ENCODE measurements around the gene USPL1.

Gene USPL1

GRCh38 chr13:30664689-30665275 lies 47.1 kb downstream of the USPL1 start:
- DNase-seq (ENCODE audit: low read depth), result no peak
- TF ChIP-seq, protein P1, sequence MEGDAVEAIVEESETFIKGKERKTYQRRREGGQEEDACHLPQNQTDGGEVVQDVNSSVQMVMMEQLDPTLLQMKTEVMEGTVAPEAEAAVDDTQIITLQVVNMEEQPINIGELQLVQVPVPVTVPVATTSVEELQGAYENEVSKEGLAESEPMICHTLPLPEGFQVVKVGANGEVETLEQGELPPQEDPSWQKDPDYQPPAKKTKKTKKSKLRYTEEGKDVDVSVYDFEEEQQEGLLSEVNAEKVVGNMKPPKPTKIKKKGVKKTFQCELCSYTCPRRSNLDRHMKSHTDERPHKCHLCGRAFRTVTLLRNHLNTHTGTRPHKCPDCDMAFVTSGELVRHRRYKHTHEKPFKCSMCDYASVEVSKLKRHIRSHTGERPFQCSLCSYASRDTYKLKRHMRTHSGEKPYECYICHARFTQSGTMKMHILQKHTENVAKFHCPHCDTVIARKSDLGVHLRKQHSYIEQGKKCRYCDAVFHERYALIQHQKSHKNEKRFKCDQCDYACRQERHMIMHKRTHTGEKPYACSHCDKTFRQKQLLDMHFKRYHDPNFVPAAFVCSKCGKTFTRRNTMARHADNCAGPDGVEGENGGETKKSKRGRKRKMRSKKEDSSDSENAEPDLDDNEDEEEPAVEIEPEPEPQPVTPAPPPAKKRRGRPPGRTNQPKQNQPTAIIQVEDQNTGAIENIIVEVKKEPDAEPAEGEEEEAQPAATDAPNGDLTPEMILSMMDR (IDR thresholded peaks at IDR 0.05; ENCODE audit: control insufficient read depth, extremely low read depth, insufficient read depth), result no peak
- H3K4me3 ChIP-seq (ENCODE audit: low read depth, low read length), result no peak overlapping the region

GRCh38 chr13:30665638-30666037 lies 47.9 kb downstream of the USPL1 start:
- TF ChIP-seq, protein P1 (IDR thresholded peaks at IDR 0.05; ENCODE audit: control insufficient read depth, extremely low read depth, insufficient read depth), result no peak
- DNase-seq (ENCODE audit: low read depth), result no peak
- no peak overlapping the region for H3K4me3 ChIP-seq (ENCODE audit: low read depth, low read length)

- no peak for DNase-seq (ENCODE audit: low read depth)
- no peak overlapping the region for H3K4me3 ChIP-seq (ENCODE audit: low read depth, low read length)
- TF ChIP-seq, protein P1 (IDR thresholded peaks at IDR 0.05; ENCODE audit: control insufficient read depth, extremely low read depth, insufficient read depth), result no peak
Observed at GRCh38 chr13:30666113-30666512, 48.4 kb downstream of the USPL1 start.

GRCh38 chr13:30667014-30667413 lies 49.3 kb downstream of the USPL1 start:
- no peak for DNase-seq (ENCODE audit: low read depth)
- TF ChIP-seq, protein P1 (IDR thresholded peaks at IDR 0.05; ENCODE audit: control insufficient read depth, extremely low read depth, insufficient read depth), result no peak
- H3K4me3 ChIP-seq (ENCODE audit: low read depth, low read length), result no peak overlapping the region

DNA sequence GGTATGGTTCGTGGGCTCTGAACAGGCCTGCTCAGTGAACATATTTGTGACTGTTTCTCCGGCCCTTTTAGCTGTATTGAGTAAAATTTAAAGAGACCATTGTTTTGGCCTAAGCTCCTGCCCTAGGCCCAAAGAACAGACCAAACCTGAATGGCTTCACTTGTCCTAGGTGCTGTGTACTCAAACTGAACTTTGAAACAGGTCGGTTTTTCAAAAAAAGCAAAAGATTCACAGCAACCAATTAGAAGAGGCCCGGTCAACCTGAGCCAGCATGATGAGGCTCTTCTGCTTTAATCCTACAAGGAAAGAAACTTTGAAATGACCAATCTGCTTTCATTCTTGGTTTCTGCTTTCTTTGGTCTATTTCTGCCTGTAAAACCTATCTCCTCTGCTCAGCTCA lies 50.6 kb downstream of the USPL1 start:
- no peak for DNase-seq (ENCODE audit: low read depth)
- H3K4me3 ChIP-seq (ENCODE audit: low read depth, low read length), result no peak overlapping the region
- TF ChIP-seq, protein P1 (IDR thresholded peaks at IDR 0.05; ENCODE audit: control insufficient read depth, extremely low read depth, insufficient read depth), result no peak

DNA sequence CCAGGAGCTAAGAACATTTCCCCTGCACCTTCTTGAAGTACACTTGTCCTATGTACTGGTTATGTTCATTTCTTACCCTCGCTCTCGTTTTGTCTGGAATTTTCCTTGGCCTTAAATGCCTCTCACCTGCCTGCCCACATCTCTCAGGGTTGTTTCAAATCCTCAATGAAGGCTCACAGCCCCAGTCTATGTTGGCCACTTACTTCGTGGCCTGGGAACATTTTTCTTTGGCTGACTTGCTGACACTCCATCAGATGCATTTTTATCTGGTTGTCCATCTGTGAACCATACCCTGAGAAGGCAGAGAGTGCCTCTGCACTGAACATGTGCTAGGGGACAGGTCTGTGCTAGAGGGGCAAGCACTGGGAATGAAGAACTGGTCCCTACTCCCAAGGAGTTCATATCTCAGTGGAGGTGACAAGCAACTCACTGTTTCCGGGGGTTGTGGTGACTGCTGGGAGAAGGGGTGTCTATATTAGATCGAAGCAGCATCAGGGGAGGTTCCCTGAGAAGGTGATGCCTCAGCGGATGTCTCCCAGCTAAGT lies 53.6 kb downstream of the USPL1 start:
- H3K4me3 ChIP-seq (ENCODE audit: low read depth, low read length), result no peak overlapping the region
- TF ChIP-seq, protein P1 (IDR thresholded peaks at IDR 0.05; ENCODE audit: control insufficient read depth, extremely low read depth, insufficient read depth), result no peak
- DNase-seq (ENCODE audit: low read depth), result no peak

Measured in LNCaP clone FGC (cell line).